ENCODE results near the gene CGB1.

The CGB1 gene

GRCh38 chr19:48993175-48994034 lies 43.3 kb downstream of the CGB1 start, which contains the start of the genes GYS1 and RUVBL2:
Gene GYS1 (minus strand): TSS chr19:48993309. CDS start chr19:48993112, 197 bp downstream.
Gene RUVBL2 (plus strand): TSS chr19:48993887. CDS start chr19:48993912, 25 bp downstream.
- DNase-seq: peak; percentile 100

GRCh38 chr19:48992581-48993174 lies 44.0 kb downstream of the CGB1 start:
- no peak for DNase-seq

- peak; percentile 76 for DNase-seq
Observed at GRCh38 chr19:48991873-48992580, 44.7 kb downstream of the CGB1 start.

- no peak for DNase-seq
Observed at GRCh38 chr19:48991011-48991609, 45.6 kb downstream of the CGB1 start.

GRCh38 chr19:48990400-48990799 lies 46.3 kb downstream of the CGB1 start:
- no peak for DNase-seq

- no peak for DNase-seq
Observed at GRCh38 chr19:48989701-48990291, 46.9 kb downstream of the CGB1 start.

GRCh38 chr19:48988860-48989259 lies 47.8 kb downstream of the CGB1 start:
- no peak for DNase-seq

- no peak for DNase-seq
Observed at GRCh38 chr19:48988286-48988685, 48.4 kb downstream of the CGB1 start.

- no peak for DNase-seq
Observed at GRCh38 chr19:48987323-48987722, 49.4 kb downstream of the CGB1 start.

- DNase-seq: no peak
Observed at GRCh38 chr19:48986211-48986610, 50.5 kb downstream of the CGB1 start.

- DNase-seq: no peak
Observed at GRCh38 chr19:48985711-48986110, 51.0 kb downstream of the CGB1 start.
